ENCODE data around the gene C19orf85.

DNA sequence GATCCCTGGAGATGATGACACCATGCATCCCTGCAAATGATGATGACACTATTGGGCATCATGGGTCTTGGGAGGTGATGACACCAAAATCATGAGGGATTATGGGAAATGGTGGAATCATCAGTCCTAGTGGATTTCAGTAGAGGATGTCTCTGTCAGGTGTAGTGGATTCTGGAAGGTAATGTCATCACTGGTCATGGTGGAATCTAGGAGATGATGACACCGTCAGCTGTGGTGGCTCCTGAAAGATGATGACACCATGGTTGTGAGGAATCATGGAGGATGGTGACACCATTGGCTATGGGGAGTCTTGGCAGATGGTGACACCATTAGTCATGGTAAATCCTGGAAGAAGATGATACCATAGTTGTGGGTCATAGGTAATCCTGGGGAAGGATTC, 33.4 kb downstream of the C19orf85 start:
- TF ChIP-seq, protein P1, sequence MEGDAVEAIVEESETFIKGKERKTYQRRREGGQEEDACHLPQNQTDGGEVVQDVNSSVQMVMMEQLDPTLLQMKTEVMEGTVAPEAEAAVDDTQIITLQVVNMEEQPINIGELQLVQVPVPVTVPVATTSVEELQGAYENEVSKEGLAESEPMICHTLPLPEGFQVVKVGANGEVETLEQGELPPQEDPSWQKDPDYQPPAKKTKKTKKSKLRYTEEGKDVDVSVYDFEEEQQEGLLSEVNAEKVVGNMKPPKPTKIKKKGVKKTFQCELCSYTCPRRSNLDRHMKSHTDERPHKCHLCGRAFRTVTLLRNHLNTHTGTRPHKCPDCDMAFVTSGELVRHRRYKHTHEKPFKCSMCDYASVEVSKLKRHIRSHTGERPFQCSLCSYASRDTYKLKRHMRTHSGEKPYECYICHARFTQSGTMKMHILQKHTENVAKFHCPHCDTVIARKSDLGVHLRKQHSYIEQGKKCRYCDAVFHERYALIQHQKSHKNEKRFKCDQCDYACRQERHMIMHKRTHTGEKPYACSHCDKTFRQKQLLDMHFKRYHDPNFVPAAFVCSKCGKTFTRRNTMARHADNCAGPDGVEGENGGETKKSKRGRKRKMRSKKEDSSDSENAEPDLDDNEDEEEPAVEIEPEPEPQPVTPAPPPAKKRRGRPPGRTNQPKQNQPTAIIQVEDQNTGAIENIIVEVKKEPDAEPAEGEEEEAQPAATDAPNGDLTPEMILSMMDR (IDR thresholded peaks at IDR 0.05; ENCODE audit: low read depth, low read length, missing input control): no peak
- no peak for TF ChIP-seq EGR1 (IDR thresholded peaks at IDR 0.05; ENCODE audit: low read depth in 2 of 2)
- no peak for TF ChIP-seq TAF1 (conservative IDR thresholded peaks at IDR 0.05)
- TF ChIP-seq, protein P2, sequence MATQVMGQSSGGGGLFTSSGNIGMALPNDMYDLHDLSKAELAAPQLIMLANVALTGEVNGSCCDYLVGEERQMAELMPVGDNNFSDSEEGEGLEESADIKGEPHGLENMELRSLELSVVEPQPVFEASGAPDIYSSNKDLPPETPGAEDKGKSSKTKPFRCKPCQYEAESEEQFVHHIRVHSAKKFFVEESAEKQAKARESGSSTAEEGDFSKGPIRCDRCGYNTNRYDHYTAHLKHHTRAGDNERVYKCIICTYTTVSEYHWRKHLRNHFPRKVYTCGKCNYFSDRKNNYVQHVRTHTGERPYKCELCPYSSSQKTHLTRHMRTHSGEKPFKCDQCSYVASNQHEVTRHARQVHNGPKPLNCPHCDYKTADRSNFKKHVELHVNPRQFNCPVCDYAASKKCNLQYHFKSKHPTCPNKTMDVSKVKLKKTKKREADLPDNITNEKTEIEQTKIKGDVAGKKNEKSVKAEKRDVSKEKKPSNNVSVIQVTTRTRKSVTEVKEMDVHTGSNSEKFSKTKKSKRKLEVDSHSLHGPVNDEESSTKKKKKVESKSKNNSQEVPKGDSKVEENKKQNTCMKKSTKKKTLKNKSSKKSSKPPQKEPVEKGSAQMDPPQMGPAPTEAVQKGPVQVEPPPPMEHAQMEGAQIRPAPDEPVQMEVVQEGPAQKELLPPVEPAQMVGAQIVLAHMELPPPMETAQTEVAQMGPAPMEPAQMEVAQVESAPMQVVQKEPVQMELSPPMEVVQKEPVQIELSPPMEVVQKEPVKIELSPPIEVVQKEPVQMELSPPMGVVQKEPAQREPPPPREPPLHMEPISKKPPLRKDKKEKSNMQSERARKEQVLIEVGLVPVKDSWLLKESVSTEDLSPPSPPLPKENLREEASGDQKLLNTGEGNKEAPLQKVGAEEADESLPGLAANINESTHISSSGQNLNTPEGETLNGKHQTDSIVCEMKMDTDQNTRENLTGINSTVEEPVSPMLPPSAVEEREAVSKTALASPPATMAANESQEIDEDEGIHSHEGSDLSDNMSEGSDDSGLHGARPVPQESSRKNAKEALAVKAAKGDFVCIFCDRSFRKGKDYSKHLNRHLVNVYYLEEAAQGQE (IDR thresholded peaks at IDR 0.05): no peak
- TF ChIP-seq, protein P3, sequence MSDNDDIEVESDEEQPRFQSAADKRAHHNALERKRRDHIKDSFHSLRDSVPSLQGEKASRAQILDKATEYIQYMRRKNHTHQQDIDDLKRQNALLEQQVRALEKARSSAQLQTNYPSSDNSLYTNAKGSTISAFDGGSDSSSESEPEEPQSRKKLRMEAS (IDR thresholded peaks at IDR 0.05): no peak
- TF ChIP-seq JUND (IDR thresholded peaks at IDR 0.05): no peak
- no peak for TF ChIP-seq RAD21 (IDR thresholded peaks at IDR 0.05)
- TF ChIP-seq YY1 (IDR thresholded peaks at IDR 0.05): no peak
- TF ChIP-seq, protein P4, sequence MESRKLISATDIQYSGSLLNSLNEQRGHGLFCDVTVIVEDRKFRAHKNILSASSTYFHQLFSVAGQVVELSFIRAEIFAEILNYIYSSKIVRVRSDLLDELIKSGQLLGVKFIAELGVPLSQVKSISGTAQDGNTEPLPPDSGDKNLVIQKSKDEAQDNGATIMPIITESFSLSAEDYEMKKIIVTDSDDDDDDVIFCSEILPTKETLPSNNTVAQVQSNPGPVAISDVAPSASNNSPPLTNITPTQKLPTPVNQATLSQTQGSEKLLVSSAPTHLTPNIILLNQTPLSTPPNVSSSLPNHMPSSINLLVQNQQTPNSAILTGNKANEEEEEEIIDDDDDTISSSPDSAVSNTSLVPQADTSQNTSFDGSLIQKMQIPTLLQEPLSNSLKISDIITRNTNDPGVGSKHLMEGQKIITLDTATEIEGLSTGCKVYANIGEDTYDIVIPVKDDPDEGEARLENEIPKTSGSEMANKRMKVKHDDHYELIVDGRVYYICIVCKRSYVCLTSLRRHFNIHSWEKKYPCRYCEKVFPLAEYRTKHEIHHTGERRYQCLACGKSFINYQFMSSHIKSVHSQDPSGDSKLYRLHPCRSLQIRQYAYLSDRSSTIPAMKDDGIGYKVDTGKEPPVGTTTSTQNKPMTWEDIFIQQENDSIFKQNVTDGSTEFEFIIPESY (IDR thresholded peaks at IDR 0.05): no peak
- no peak for TF ChIP-seq HNF4A (conservative IDR thresholded peaks at IDR 0.05)
- TF ChIP-seq, protein P5, sequence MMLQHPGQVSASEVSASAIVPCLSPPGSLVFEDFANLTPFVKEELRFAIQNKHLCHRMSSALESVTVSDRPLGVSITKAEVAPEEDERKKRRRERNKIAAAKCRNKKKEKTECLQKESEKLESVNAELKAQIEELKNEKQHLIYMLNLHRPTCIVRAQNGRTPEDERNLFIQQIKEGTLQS (IDR thresholded peaks at IDR 0.05): no peak

All from liver (tissue), 3 donors.